ENCODE data around the gene ZEB2. TPM values are rescaled to one million over a fixed set of nuclear protein-coding genes. Genes with fewer than 3 reads are reported as not detected.

ZEB2 gene
- total and polyA plus RNA-seq, 12 donors = 29.0 to 226 (median 142) TPM

DNA sequence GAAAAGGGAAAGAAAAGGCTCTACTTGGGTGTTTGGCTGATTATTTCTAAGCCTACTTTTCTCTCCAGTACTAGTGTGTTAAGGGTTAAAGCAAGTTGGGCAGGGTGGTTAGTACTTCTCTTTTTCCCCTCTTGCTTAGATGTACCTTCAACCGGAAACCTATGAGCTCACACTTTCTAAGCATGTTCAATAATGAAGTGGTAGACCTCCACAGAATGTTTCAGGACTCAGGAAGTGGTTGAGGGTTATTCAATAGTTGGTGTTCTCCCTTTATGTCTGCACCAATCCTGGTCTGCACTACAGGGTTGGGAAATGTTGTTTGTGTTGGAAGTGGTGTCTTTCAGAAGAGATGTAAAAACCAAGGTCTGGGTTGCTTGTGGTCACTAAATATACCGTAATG, 137.1 kb downstream of the ZEB2 start:
- 66 to 77% (median 71%) methylated on average over 2 of the region's 2 CpGs for WGBS, 4 donors
- no peaks in the 10 kb centered on the region for H3K9me3 ChIP-seq (replicated peaks in 1 of 3)
- no peak for DNase-seq
- no peaks in the 10 kb centered on the region for H3K27me3 ChIP-seq
- no peak for TF ChIP-seq POLR2A (IDR thresholded peaks at IDR 0.05)
- TF ChIP-seq, protein P1, sequence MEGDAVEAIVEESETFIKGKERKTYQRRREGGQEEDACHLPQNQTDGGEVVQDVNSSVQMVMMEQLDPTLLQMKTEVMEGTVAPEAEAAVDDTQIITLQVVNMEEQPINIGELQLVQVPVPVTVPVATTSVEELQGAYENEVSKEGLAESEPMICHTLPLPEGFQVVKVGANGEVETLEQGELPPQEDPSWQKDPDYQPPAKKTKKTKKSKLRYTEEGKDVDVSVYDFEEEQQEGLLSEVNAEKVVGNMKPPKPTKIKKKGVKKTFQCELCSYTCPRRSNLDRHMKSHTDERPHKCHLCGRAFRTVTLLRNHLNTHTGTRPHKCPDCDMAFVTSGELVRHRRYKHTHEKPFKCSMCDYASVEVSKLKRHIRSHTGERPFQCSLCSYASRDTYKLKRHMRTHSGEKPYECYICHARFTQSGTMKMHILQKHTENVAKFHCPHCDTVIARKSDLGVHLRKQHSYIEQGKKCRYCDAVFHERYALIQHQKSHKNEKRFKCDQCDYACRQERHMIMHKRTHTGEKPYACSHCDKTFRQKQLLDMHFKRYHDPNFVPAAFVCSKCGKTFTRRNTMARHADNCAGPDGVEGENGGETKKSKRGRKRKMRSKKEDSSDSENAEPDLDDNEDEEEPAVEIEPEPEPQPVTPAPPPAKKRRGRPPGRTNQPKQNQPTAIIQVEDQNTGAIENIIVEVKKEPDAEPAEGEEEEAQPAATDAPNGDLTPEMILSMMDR (IDR thresholded peaks at IDR 0.05) = no peak
- H3K36me3 ChIP-seq (replicated peaks in 1 of 2) = no peaks in the 10 kb centered on the region
- peak overlapping the region in 1 of 5 donors; percentile 17 for H3K27ac ChIP-seq
- H3K4me3 ChIP-seq = no peak overlapping the region
- H3K4me1 ChIP-seq (replicated peaks in 1 of 2) = peaks cover 0 to 12% of the 10 kb centered on the region in 2 donors
- intact Hi-C loops (cut with DNase I) = no loop called here

DNA sequence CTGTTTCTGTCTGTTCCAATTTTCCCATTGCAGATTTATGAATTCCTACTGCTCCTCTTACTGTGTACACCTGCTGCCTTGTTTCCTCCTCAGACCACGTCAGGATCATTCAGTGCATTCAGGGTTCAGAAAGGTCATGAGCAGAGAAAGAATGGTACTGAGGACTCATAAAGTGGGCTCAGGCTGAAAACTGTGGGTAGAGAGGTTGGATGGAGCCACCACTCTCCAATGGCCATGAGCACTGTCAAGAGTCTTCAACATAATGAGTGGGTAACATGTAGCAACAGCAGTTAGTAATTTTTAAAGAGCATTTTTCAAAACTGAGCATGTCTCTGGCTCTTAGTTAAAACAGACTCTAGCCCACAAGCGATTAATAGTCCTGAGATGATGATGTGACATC, 138.2 kb downstream of the ZEB2 start:
- H3K9me3 ChIP-seq (replicated peaks in 1 of 3) = no peaks in the 10 kb centered on the region
- no peaks in the 10 kb centered on the region for H3K27me3 ChIP-seq
- H3K4me1 ChIP-seq (replicated peaks in 1 of 2) = peaks cover 0 to 12% of the 10 kb centered on the region in 2 donors
- 63 to 85% (median 79%) methylated on average over 2 of the region's 2 CpGs for whole genome bisulfite sequencing, 4 donors
- H3K4me3 ChIP-seq = no peak overlapping the region
- no peaks in the 10 kb centered on the region for H3K36me3 ChIP-seq (replicated peaks in 1 of 2)
- TF ChIP-seq POLR2A (IDR thresholded peaks at IDR 0.05) = no peak
- TF ChIP-seq, protein P1 (IDR thresholded peaks at IDR 0.05) = no peak
- intact Hi-C loops (cut with DNase I) = no loop called here
- no peak for DNase-seq
- no peak overlapping the region for H3K27ac ChIP-seq

DNA sequence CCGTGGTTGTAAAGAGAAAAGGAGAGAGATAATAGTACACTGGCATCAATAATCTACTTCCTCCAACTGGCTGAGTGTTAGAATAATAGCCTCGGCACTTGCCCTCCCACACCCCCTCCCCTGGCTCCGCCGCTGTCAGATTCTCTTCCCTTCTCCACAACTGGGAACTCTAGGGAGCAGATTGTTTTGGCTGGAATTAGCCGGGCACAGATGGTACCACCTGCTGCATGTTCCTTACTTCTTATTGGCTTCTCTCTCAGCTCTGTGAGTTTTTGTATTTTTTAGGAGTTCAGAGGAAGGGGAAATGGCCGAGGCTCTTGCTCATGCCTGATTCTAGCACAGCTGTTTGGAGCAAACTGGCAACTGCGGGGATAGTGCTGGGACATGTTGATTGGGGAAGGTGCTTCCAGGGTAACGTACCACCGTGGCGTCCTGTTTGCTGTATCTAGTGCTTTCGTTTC, 140.0 kb downstream of the ZEB2 start:
- Histone ChIP-seq H3K36me3 (replicated peaks in 1 of 2) (no peaks in the 10 kb centered on the region), H3K9me3 (replicated peaks in 1 of 3) (no peaks in the 10 kb centered on the region), H3K4me3 (peak overlapping the region in 1 of 4 donors; percentile 20), H3K27ac (peak overlapping the region in 1 of 5 donors; percentile 36), H3K4me1 (replicated peaks in 1 of 2) (peaks cover 0 to 12% of the 10 kb centered on the region in 2 donors), H3K27me3 (no peaks in the 10 kb centered on the region)
- TF ChIP-seq, protein P1 (IDR thresholded peaks at IDR 0.05) = no peak
- intact Hi-C loops (cut with DNase I) = no loop called here
- 57 to 68% (median 59%) methylated on average over 11 of the region's 11 CpGs for WGBS, 4 donors
- peak in 1 of 7 donors; percentile 22 for DNase-seq

DNA sequence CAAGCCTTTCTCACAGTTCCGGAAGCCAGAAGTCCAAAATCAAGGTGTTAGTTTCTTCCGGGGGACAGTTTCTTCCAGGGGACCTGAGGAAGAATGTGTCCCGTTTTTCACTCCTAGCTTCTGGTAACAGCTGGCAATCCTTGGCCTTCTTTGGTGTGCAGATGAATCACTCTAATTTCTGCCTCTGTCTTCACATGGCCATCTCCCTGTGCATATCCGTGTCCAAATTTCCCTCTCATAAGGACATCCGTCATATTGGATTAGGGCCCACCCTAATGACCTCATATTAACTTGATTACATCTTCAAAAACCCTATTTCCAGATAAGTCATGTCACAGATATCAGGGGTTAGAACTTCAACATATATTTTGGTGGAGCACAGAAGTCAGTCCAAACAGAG, 141.4 kb downstream of the ZEB2 start:
- no peaks in the 10 kb centered on the region for H3K9me3 ChIP-seq (replicated peaks in 1 of 3)

More for the DNA sequence above, 141.4 kb downstream of the ZEB2 start:
- peaks cover 0 to 12% of the 10 kb centered on the region in 2 donors for H3K4me1 ChIP-seq (replicated peaks in 1 of 2)
- no peak overlapping the region for H3K4me3 ChIP-seq
- WGBS, 4 donors = 59 to 76% (median 61%) methylated on average over 5 of the region's 5 CpGs
- peak overlapping the region in 1 of 5 donors; percentile 53 for H3K27ac ChIP-seq
- intact Hi-C loops (cut with DNase I) = no loop called here
- H3K36me3 ChIP-seq (replicated peaks in 1 of 2) = no peaks in the 10 kb centered on the region
- H3K27me3 ChIP-seq = no peaks in the 10 kb centered on the region
- peak in 3 of 7 donors; percentile 18 to 33 (median 29) for DNase-seq
- TF ChIP-seq, protein P1 (IDR thresholded peaks at IDR 0.05) = no peak
- TF ChIP-seq POLR2A (IDR thresholded peaks at IDR 0.05) = no peak

Data from adrenal gland (tissue), 12 donors.